Tibial artery (tissue), 4 donors: Measurements from ENCODE around the gene UPB1.

Experiments used
- DNase-seq, 2 donors: peaks; one replicate each; pipeline ENCODE4 v3.0.0-alpha.2; 2019
- H3K27ac ChIP-seq, 2 donors: fragments of 200-600 bp; sonication (generic) in 1 of 2; 1 replicate in 1 of 2; 2 replicates in 1 of 2; pipeline ENCODE4 v1.5.1; 2018 to 2019; ENCODE audit warnings: mild to moderate bottlenecking in 1 of 2
- H3K27me3 ChIP-seq, 2 donors: fragments of 200-600 bp; sonication (generic) in 1 of 2; one replicate each; pipeline versions ENCODE4 v1.5.1 to v1.6.0; 2016 to 2019
- H3K36me3 ChIP-seq, 3 donors: fragments of 200-600 bp; sonication (generic) in 2 of 3; one replicate each; pipeline ENCODE4 v1.5.1; 2016 to 2019; ENCODE audit warnings: mild to moderate bottlenecking in 2 of 3
- H3K4me1 ChIP-seq, 4 donors: fragments of 200-600 bp; sonication (generic) in 2 of 4; 1 replicate in 3 of 4; 2 replicates in 1 of 4; pipeline ENCODE4 v1.5.1; 2016 to 2019
- H3K4me3 ChIP-seq, 2 donors: fragments of 200-600 bp; sonication (generic) in 1 of 2; 1 replicate in 1 of 2; 2 replicates in 1 of 2; pipeline ENCODE4 v1.5.1; 2018 to 2019; ENCODE audit warnings: mild to moderate bottlenecking in 2 of 2
- H3K9me3 ChIP-seq, 3 donors: fragments of 200-600 bp; sonication (generic) in 1 of 3; one replicate each; pipeline ENCODE4 v1.5.1; 2016 to 2019
- intact Hi-C: fragments of 100-400 bp; cut with DNase I; formaldehyde crosslinking; loops from one replicate; pipeline ENCODE4 v1.15.0; 2023; ENCODE audit warnings: low total_unique reads
- TF ChIP-seq, protein P1 (sequence below), 2 experiments: fragments of 200-600 bp in 1 of 2; fragments of 450-650 bp in 1 of 2; IDR thresholded peaks; one replicate each; pipeline ENCODE4 v1.5.1; 2017 to 2019; ENCODE audit warnings: antibody characterized with exemption in 2 of 2, mild to moderate bottlenecking in 1 of 2, moderate library complexity in 1 of 2

The UPB1 gene

GRCh38 chr22:24516301-24516737 lies 21.2 kb downstream of the UPB1 start:
- Histone ChIP-seq H3K4me1 (peaks cover 0 to 20% (median 6%) of the 10 kb centered on the region in 4 donors), H3K4me3 (peak overlapping the region in 1 of 2 donors; percentile 3), H3K27me3 (no peaks in the 10 kb centered on the region), H3K36me3 (no peaks in the 10 kb centered on the region), H3K27ac (no peak overlapping the region), H3K9me3 (no peaks in the 10 kb centered on the region)
- TF ChIP-seq, protein P1, sequence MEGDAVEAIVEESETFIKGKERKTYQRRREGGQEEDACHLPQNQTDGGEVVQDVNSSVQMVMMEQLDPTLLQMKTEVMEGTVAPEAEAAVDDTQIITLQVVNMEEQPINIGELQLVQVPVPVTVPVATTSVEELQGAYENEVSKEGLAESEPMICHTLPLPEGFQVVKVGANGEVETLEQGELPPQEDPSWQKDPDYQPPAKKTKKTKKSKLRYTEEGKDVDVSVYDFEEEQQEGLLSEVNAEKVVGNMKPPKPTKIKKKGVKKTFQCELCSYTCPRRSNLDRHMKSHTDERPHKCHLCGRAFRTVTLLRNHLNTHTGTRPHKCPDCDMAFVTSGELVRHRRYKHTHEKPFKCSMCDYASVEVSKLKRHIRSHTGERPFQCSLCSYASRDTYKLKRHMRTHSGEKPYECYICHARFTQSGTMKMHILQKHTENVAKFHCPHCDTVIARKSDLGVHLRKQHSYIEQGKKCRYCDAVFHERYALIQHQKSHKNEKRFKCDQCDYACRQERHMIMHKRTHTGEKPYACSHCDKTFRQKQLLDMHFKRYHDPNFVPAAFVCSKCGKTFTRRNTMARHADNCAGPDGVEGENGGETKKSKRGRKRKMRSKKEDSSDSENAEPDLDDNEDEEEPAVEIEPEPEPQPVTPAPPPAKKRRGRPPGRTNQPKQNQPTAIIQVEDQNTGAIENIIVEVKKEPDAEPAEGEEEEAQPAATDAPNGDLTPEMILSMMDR (IDR thresholded peaks at IDR 0.05), result no peak
- peak in 1 of 2 donors; percentile 38 for DNase-seq
- intact Hi-C loops, result no loop called here

- no peaks in the 10 kb centered on the region for H3K36me3 ChIP-seq
- peaks cover 0 to 11% (median 6%) of the 10 kb centered on the region in 4 donors for H3K4me1 ChIP-seq
- H3K27ac ChIP-seq, result no peak overlapping the region
- no peaks in the 10 kb centered on the region for H3K9me3 ChIP-seq
- H3K4me3 ChIP-seq, result no peak overlapping the region
- intact Hi-C loops, result no loop called here
- H3K27me3 ChIP-seq, result no peaks in the 10 kb centered on the region
- DNase-seq, result no peak
- TF ChIP-seq, protein P1 (IDR thresholded peaks at IDR 0.05), result no peak
Measured at GRCh38 chr22:24517446-24517845, 22.3 kb downstream of the UPB1 start.

DNA sequence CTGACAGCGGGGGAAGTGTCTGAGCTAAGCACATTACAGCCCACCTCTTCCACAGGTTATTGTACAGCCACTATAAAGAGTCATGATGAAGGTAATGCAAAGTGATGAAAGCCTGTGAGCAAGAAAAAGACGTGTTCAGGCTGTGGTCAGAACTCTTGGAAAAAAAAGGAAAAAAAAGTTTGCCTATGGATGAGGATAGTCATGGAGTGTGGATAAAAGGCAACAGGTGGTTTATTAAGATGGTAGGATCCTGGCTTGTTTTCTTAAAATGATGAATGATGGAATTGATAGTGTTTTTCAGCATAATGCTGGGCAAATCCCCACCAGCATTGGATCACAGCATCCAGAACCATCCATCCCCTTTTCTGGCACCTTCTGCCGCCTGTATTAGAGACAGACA lies 23.1 kb downstream of the UPB1 start:
- Histone ChIP-seq H3K9me3 (no peaks in the 10 kb centered on the region), H3K4me3 (no peak overlapping the region), H3K27ac (no peak overlapping the region), H3K4me1 (peaks cover 0 to 11% (median 6%) of the 10 kb centered on the region in 4 donors), H3K27me3 (no peaks in the 10 kb centered on the region), H3K36me3 (no peaks in the 10 kb centered on the region)
- TF ChIP-seq, protein P1 (IDR thresholded peaks at IDR 0.05), result no peak
- no peak for DNase-seq
- intact Hi-C loops, result no loop called here

GRCh38 chr22:24518771-24519485 lies 23.8 kb downstream of the UPB1 start:
- TF ChIP-seq, protein P1 (IDR thresholded peaks at IDR 0.05), result no peak
- peaks cover 0 to 11% (median 6%) of the 10 kb centered on the region in 4 donors for H3K4me1 ChIP-seq
- H3K9me3 ChIP-seq, result no peaks in the 10 kb centered on the region
- no peak overlapping the region for H3K27ac ChIP-seq
- intact Hi-C loops, result no loop called here
- no peaks in the 10 kb centered on the region for H3K27me3 ChIP-seq
- no peak overlapping the region for H3K4me3 ChIP-seq
- H3K36me3 ChIP-seq, result no peaks in the 10 kb centered on the region
- DNase-seq, result no peak

DNA sequence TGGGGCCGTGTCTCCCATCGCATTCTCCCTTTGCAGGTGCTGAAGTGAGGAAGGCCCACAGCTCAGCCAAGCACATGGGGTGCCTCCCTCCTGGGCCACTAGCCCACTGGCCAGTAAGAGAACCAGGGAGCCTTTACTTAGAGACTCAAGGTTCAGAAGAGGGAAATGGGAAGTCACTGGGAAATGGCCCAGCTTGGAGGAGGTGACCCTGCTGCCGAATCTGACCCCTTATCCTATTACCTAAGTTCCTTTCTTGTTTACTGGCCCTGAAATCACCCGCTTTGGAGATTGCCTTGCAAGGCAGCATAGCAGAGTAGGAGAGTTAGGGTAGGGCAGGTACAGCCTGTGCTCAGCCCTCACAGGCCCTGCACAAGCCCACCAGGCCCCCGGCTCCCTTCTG lies 24.4 kb downstream of the UPB1 start:
- TF ChIP-seq, protein P1 (IDR thresholded peaks at IDR 0.05), result no peak
- intact Hi-C loops, result no loop called here
- no peak for DNase-seq
- H3K27me3 ChIP-seq, result no peaks in the 10 kb centered on the region
- H3K36me3 ChIP-seq, result no peaks in the 10 kb centered on the region
- no peaks in the 10 kb centered on the region for H3K9me3 ChIP-seq
- H3K27ac ChIP-seq, result no peak overlapping the region
- H3K4me3 ChIP-seq, result no peak overlapping the region
- H3K4me1 ChIP-seq, result peaks cover 0 to 11% (median 6%) of the 10 kb centered on the region in 4 donors
